H9 (cell line): ENCODE measurements around the gene TRPM3. TPM values are rescaled to one million over a fixed set of nuclear protein-coding genes. Genes with fewer than 3 reads are reported as not detected.

Experiments
- DNase-seq: peaks from one replicate; pipeline ENCODE4 v3.0.0-alpha.2; 2017
- H2AFZ ChIP-seq: one replicate; pipeline ENCODE4 v1.6.1; 2013; ENCODE audit warnings: mild to moderate bottlenecking, low read length, control low read depth, moderate library complexity
- H2AK5ac ChIP-seq: 2 replicates; pipeline ENCODE4 v1.6.1; 2013; ENCODE audit warnings: low read length, control low read depth, mixed read lengths; ENCODE audit not compliant: insufficient read length
- H2BK120ac ChIP-seq: one replicate; pipeline ENCODE4 v1.6.1; 2013; ENCODE audit warnings: low read depth, mild to moderate bottlenecking, low read length, control low read depth, inconsistent platforms; ENCODE audit not compliant: poor library complexity, severe bottlenecking
- H2BK12ac ChIP-seq: 2 replicates; pipeline ENCODE4 v1.6.1; 2013; ENCODE audit warnings: low read length, control low read depth, mixed read lengths, low read depth; ENCODE audit not compliant: insufficient read length
- H2BK15ac ChIP-seq: 2 replicates; pipeline ENCODE4 v1.6.1; 2013; ENCODE audit warnings: low read depth, low read length, control low read depth
- H2BK20ac ChIP-seq: one replicate; pipeline ENCODE4 v1.6.1; 2013; ENCODE audit warnings: low read depth, mild to moderate bottlenecking, low read length, control low read depth, inconsistent platforms; ENCODE audit not compliant: poor library complexity, severe bottlenecking
- H2BK5ac ChIP-seq: 2 replicates; pipeline ENCODE4 v1.6.1; 2013; ENCODE audit warnings: low read length, control low read depth, mixed read lengths; ENCODE audit not compliant: insufficient read length
- H3K14ac ChIP-seq: 2 replicates; pipeline ENCODE4 v1.6.1; 2013; ENCODE audit warnings: low read length, control low read depth; ENCODE audit not compliant: insufficient read depth
- H3K18ac ChIP-seq: 2 replicates; pipeline ENCODE4 v1.6.1; 2013; ENCODE audit warnings: low read depth, mild to moderate bottlenecking, mixed read lengths, low read length, control low read depth; ENCODE audit not compliant: insufficient read length
- H3K23ac ChIP-seq: 2 replicates; pipeline ENCODE4 v1.6.1; 2013; ENCODE audit warnings: low read length, control low read depth, mixed read lengths, low read depth; ENCODE audit not compliant: insufficient read length
- H3K23me2 ChIP-seq: 2 replicates; pipeline ENCODE4 v1.6.1; 2013; ENCODE audit warnings: low read depth, mild to moderate bottlenecking, mixed read lengths, low read length, control low read depth; ENCODE audit not compliant: insufficient read length, poor library complexity, severe bottlenecking
- H3K27ac ChIP-seq: 2 replicates; pipeline ENCODE4 v1.5.1; 2013; ENCODE audit warnings: low read length, control low read depth, mixed read lengths, low read depth; ENCODE audit not compliant: insufficient read length
- H3K27me3 ChIP-seq: 2 replicates; pipeline ENCODE4 v1.6.1; 2013; ENCODE audit warnings: low read length, control low read depth, inconsistent platforms; ENCODE audit not compliant: insufficient read depth
- H3K4ac ChIP-seq: 2 replicates; pipeline ENCODE4 v1.6.1; 2013; ENCODE audit warnings: low read depth, mild to moderate bottlenecking, control low read depth, inconsistent platforms, low read length, moderate library complexity
- H3K4me1 ChIP-seq: 2 replicates; pipeline ENCODE4 v1.6.1; 2013; ENCODE audit warnings: low read length, control low read depth, inconsistent platforms; ENCODE audit not compliant: insufficient read depth
- H3K4me2 ChIP-seq: 2 replicates; pipeline ENCODE4 v1.6.1; 2013; ENCODE audit warnings: low read length, control low read depth, mixed read lengths; ENCODE audit not compliant: insufficient read length, insufficient read depth
- H3K56ac ChIP-seq: 2 replicates; pipeline ENCODE4 v1.6.1; 2013; ENCODE audit warnings: low read depth, mild to moderate bottlenecking, mixed read lengths, low read length, control low read depth; ENCODE audit not compliant: insufficient read length
- H3K79me1 ChIP-seq: 2 replicates; pipeline ENCODE4 v1.6.1; 2013; ENCODE audit warnings: low read depth, mild to moderate bottlenecking, moderate library complexity, low read length, control low read depth, inconsistent platforms; ENCODE audit not compliant: insufficient read depth, poor library complexity, severe bottlenecking
- H3K79me2 ChIP-seq: 2 replicates; pipeline ENCODE4 v1.6.1; 2013; ENCODE audit warnings: low read length, control low read depth, inconsistent platforms; ENCODE audit not compliant: insufficient read depth
- H3K9ac ChIP-seq: 2 replicates; pipeline ENCODE4 v1.6.1; 2013; ENCODE audit warnings: low read length, control low read depth, mixed read lengths; ENCODE audit not compliant: insufficient read length; ENCODE audit errors: extremely low read depth
- H3K9me3 ChIP-seq: one replicate; pipeline ENCODE4 v1.6.1; 2013; ENCODE audit warnings: low read depth, low read length, inconsistent platforms; ENCODE audit not compliant: control insufficient read depth
- H3T11ph ChIP-seq: one replicate; pipeline ENCODE4 v1.6.1; 2013; ENCODE audit warnings: mild to moderate bottlenecking, low read length, control low read depth, inconsistent platforms
- H4K20me1 ChIP-seq: one replicate; pipeline ENCODE4 v1.6.1; 2013; ENCODE audit not compliant: control insufficient read depth, insufficient read length, insufficient read depth
- H4K5ac ChIP-seq: 2 replicates; pipeline ENCODE4 v1.6.1; 2013; ENCODE audit warnings: low read depth, mild to moderate bottlenecking, mixed read lengths, low read length, control low read depth; ENCODE audit not compliant: insufficient read length
- H4K8ac ChIP-seq: replicated peaks from 2 replicates; pipeline ENCODE4 v1.6.1; 2013; ENCODE audit warnings: low read length, control low read depth, mixed read lengths, low read depth; ENCODE audit not compliant: insufficient read length
- H4K91ac ChIP-seq: 2 replicates; pipeline ENCODE4 v1.6.1; 2013; ENCODE audit warnings: low read depth, mild to moderate bottlenecking, moderate library complexity, mixed read lengths, low read length, control low read depth; ENCODE audit not compliant: insufficient read length
- H3K27ac Mint-ChIP-seq, 3 experiments: 2 replicates in 2 of 3; 3 replicates in 1 of 3; pipeline ENCODE4 v1.8.0; 2020 to 2021; ENCODE audit warnings: mixed read lengths in 3 of 3, mild to moderate bottlenecking in 1 of 3, moderate library complexity in 1 of 3
- H3K27me3 Mint-ChIP-seq: 2 replicates; pipeline ENCODE4 v1.8.0; 2021; ENCODE audit warnings: low read depth, mild to moderate bottlenecking, moderate library complexity, mixed read lengths
- H3K36me3 Mint-ChIP-seq, 3 experiments: 2 replicates in 2 of 3; 3 replicates in 1 of 3; pipeline ENCODE4 v1.8.0; 2020 to 2021; ENCODE audit warnings: low read depth in 3 of 3, mixed read lengths in 3 of 3; ENCODE audit not compliant: insufficient read depth in 1 of 3
- H3K4me1 Mint-ChIP-seq, 2 experiments: 2 replicates each; pipeline ENCODE4 v1.8.0; 2020; ENCODE audit warnings: mixed read lengths in 2 of 2
- H3K4me3 Mint-ChIP-seq, 2 experiments: 2 replicates in 1 of 2; 3 replicates in 1 of 2; pipeline ENCODE4 v1.8.0; 2020 to 2021; ENCODE audit warnings: mild to moderate bottlenecking in 2 of 2, mixed read lengths in 2 of 2, moderate library complexity in 1 of 2
- H3K9me3 Mint-ChIP-seq, 2 experiments: 2 replicates in 1 of 2; 3 replicates in 1 of 2; pipeline ENCODE4 v1.8.0; 2020; ENCODE audit warnings: mild to moderate bottlenecking in 2 of 2, mixed read lengths in 2 of 2, moderate library complexity in 1 of 2
- WGBS: extraction: QIAGEN DNeasy Blood & Tissue Kit; methylation state at CpG from one replicate; pipeline ENCODE4 v1.1.7; 2013; ENCODE audit warnings: missing lambda C conversion rate, low lambda C conversion rate, mixed read lengths; ENCODE audit not compliant: insufficient read length; ENCODE audit errors: extremely low coverage; 5-methylcytosine and 5-hydroxymethylcytosine counted together
- total RNA-seq: library from RNA; stranded (reverse); gene quantifications from 2 replicates; pipeline ENCODE4 v1.2.1, GENCODE V29; 2021
- TF ChIP-seq, protein P1 (sequence below): fragments of 200-600 bp; sonication (generic); conservative IDR thresholded peaks from 3 replicates; pipeline ENCODE4 v1.8.0; 2021; ENCODE audit warnings: antibody characterized with exemption, mild to moderate bottlenecking

TRPM3 gene
- total RNA-seq, 1 experiment from 2014 or later: 10.3 TPM

DNA sequence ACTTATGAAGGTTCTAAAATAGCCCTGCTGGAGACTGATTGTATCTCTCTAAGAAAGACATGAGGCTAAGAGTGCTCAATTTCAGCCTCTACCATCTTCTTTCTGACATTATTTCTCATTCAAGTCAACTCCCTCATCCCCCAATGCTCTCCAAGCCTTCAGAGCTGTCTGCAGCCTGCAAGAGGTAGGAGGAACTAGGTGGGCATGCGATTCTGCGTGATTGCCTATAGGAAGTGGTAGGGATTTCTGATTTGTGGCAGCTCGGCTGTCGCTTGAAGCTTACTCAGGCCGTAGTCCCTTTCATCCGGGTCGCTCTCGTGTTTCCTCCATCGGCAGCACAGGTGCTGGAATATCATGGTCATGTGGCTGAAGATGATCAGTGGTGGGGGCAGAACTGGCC is 568.9 kb downstream of the TRPM3 start:
- H3K9ac ChIP-seq: no peak overlapping the region
- DNase-seq: no peak
- no peak overlapping the region for H2BK15ac ChIP-seq
- Mint-ChIP-seq H3K27me3 (peaks cover 1% of the 10 kb centered on the region; the same call in 1 of the 2 replicates), H3K4me3 (no peak overlapping the region), H3K4me1 (peaks cover 33% of the 10 kb centered on the region in 2 experiments), H3K27ac (no peak overlapping the region), H3K36me3 (no peaks in the 10 kb centered on the region; a peak in 1 of 7 replicates), H3K9me3 (no peaks in the 10 kb centered on the region; a peak in 2 of 5 replicates)
- H3K4me2 ChIP-seq: no peak overlapping the region
- H3K27ac ChIP-seq: no peak overlapping the region
- no peaks in the 10 kb centered on the region for H4K20me1 ChIP-seq
- H2AK5ac ChIP-seq: no peak overlapping the region
- H3T11ph ChIP-seq: no peak overlapping the region
- H3K27me3 ChIP-seq: no peaks in the 10 kb centered on the region
- no peaks in the 10 kb centered on the region for H3K79me2 ChIP-seq
- TF ChIP-seq, protein P1, sequence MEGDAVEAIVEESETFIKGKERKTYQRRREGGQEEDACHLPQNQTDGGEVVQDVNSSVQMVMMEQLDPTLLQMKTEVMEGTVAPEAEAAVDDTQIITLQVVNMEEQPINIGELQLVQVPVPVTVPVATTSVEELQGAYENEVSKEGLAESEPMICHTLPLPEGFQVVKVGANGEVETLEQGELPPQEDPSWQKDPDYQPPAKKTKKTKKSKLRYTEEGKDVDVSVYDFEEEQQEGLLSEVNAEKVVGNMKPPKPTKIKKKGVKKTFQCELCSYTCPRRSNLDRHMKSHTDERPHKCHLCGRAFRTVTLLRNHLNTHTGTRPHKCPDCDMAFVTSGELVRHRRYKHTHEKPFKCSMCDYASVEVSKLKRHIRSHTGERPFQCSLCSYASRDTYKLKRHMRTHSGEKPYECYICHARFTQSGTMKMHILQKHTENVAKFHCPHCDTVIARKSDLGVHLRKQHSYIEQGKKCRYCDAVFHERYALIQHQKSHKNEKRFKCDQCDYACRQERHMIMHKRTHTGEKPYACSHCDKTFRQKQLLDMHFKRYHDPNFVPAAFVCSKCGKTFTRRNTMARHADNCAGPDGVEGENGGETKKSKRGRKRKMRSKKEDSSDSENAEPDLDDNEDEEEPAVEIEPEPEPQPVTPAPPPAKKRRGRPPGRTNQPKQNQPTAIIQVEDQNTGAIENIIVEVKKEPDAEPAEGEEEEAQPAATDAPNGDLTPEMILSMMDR: no peak
- H4K8ac ChIP-seq: no peak overlapping the region
- no peak overlapping the region for H2AFZ ChIP-seq
- no peak overlapping the region for H3K14ac ChIP-seq
- no peak overlapping the region for H3K4ac ChIP-seq
- no peak overlapping the region for H2BK5ac ChIP-seq
- no peaks in the 10 kb centered on the region for H3K9me3 ChIP-seq
- H2BK20ac ChIP-seq: no peak overlapping the region
- peaks cover 18% of the 10 kb centered on the region; the same call in 1 of the 2 replicates for H3K4me1 ChIP-seq
- H3K56ac ChIP-seq: no peak overlapping the region
- no peak overlapping the region for H3K18ac ChIP-seq
- no peak overlapping the region for H4K91ac ChIP-seq
- no peak overlapping the region for H4K5ac ChIP-seq
- no peak overlapping the region for H2BK12ac ChIP-seq
- no peak overlapping the region for H3K23ac ChIP-seq
- H2BK120ac ChIP-seq: no peak overlapping the region
- H3K23me2 ChIP-seq: no peaks in the 10 kb centered on the region
- H3K79me1 ChIP-seq: no peaks in the 10 kb centered on the region
- whole genome bisulfite sequencing: no CpG with 5 or more reads among the region's 9 CpGs
